Aorta (tissue), 5 donors: Measurements from ENCODE around the gene RIN1. TPM values are rescaled to one million over a fixed set of nuclear protein-coding genes. Genes with fewer than 3 reads are reported as not detected.
"Not testable (repeated sequence)": the region's sequence is repeated elsewhere in the genome, so short reads cannot be mapped to it uniquely, and the experiment has no call there.

Experiments used
- ATAC-seq: fragments of 200-7000 bp; cut with Tn5 transposase; one replicate; pipeline ENCODE4 v1.9.1; 2022; ENCODE audit warnings: moderate library complexity; ENCODE audit not compliant: low FRiP score
- DNase-seq, 2 donors: peaks; one replicate each; pipeline ENCODE4 v3.0.0-alpha.2; 2020
- H3K27ac ChIP-seq, 2 donors: one replicate each; pipeline ENCODE4 v1.5.1; 2013; ENCODE audit warnings: low read length in 2 of 2, mild to moderate bottlenecking in 2 of 2, moderate library complexity in 2 of 2, control low read depth in 1 of 2, inconsistent platforms in 1 of 2, low read depth in 1 of 2
- H3K27me3 ChIP-seq, 2 donors: one replicate each; pipeline ENCODE4 v1.6.1; 2013; ENCODE audit warnings: control low read depth in 1 of 2, low read length in 1 of 2, mild to moderate bottlenecking in 1 of 2, moderate library complexity in 1 of 2; ENCODE audit not compliant: insufficient read depth in 2 of 2, control insufficient read depth in 1 of 2
- H3K36me3 ChIP-seq, 2 donors: one replicate each; pipeline ENCODE4 v1.6.1; 2013; ENCODE audit warnings: control low read depth in 1 of 2, low read length in 1 of 2, mild to moderate bottlenecking in 1 of 2; ENCODE audit not compliant: insufficient read depth in 2 of 2, control insufficient read depth in 1 of 2
- H3K4me1 ChIP-seq, 2 donors: one replicate each; pipeline ENCODE4 v1.6.1; 2013; ENCODE audit warnings: low read length in 2 of 2, control low read depth in 1 of 2, mild to moderate bottlenecking in 1 of 2, moderate library complexity in 1 of 2; ENCODE audit not compliant: insufficient read depth in 2 of 2, control insufficient read depth in 1 of 2
- H3K4me3 ChIP-seq, 2 donors: one replicate each; pipeline ENCODE4 v1.5.1; 2013; ENCODE audit warnings: low read length in 2 of 2, control low read depth in 1 of 2, mild to moderate bottlenecking in 1 of 2
- H3K9me3 ChIP-seq: one replicate; pipeline ENCODE4 v1.6.1; 2013; ENCODE audit warnings: mild to moderate bottlenecking, low read length; ENCODE audit not compliant: control insufficient read depth
- WGBS, 2 donors: extraction: QIAGEN DNeasy Blood & Tissue Kit; methylation state at CpG; one replicate each; pipeline ENCODE4 v1.1.7; 2013; 5-methylcytosine and 5-hydroxymethylcytosine counted together
- intact Hi-C, 2 donors: fragments of 100-400 bp; cut with DNase I; formaldehyde crosslinking; loops; one replicate each; pipeline versions ENCODE4 v1.14.2 to v1.15.0; 2022
- polyA plus RNA-seq, 2 donors: library from polyadenylated mRNA; stranded (reverse); fragments of 200-250 nt; gene quantifications; one replicate each; pipeline ENCODE4 v1.2.3, GENCODE V29; 2013
- total RNA-seq, 2 donors: library from RNA; stranded (reverse); fragmentation: NEBNext Ultra II Directional; extraction: Animal tissue kit (Norgen Biotek cat#: 25700); gene quantifications; one replicate each; pipeline ENCODE4 v1.2.1, GENCODE V29; 2021
- donor health status: healthy with polysubstance abuse.
- donor health status: Bipolar disorder and iron deficiency.
- donor health status: DM: no; HTN: no; CAD: no.
- donor health status: DM: no; HTN: no; CAD: no.
- donor health status: DM: yes; HTN: yes; CAD: no.

The RIN1 gene
- total and polyA plus RNA-seq, 4 donors, result 1.8 to 13.3 (median 8.7) TPM

- DNase-seq, result peak; percentile 18 to 48
- ATAC-seq, result no peak
- 86% methylated on average over 6 of the region's 6 CpGs for WGBS, 2 donors
Observed at GRCh38 chr11:66361502-66361941, 25.3 kb upstream of the RIN1 start.

DNA sequence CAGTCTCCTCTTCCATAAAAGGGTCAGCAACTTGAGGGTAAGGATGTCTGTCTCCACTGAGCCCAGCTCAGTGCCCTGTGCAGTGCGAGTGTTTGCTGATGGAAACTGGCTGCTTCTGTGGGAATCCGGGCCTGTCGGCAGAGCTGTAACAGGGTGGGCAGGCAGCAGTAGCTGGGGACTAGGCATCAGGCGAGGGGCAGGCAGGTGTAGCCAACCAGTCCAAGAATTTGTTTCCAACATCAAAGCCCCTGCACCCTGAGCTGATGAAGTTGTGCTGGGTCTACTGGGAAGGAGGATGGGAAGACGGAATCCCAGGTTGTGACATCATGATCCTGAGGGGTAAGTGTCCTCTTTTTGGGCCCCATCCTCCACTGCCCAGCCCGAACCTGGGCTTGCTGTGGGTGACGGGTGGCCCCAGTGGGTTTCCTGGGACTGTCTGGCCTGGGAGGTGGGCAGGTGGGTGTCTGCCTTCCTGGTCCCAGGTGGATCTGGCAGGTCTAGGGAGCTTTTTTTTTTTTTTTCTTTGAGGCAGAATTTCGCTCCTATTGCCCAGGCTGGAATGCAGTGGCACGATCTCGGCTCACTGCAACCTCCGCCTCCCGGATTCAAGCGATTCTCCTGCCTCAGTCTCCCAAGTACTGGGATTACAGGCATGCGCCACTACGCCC lies 24.3 kb upstream of the RIN1 start:
- DNase-seq (peak; percentile 9 to 65), ATAC-seq (no peak)
- Histone ChIP-seq H3K36me3 (no peaks in the 10 kb centered on the region), H3K4me3 (no peak overlapping the region), H3K27me3 (no peaks in the 10 kb centered on the region), H3K4me1 (no peaks in the 10 kb centered on the region), H3K27ac (no peak overlapping the region), H3K9me3 (no peaks in the 10 kb centered on the region)
- intact Hi-C loops, result no loop called here
- WGBS, 2 donors, result 95% methylated on average over 15 of the region's 15 CpGs

More at GRCh38 chr11:66361502-66361941, 25.3 kb upstream of the RIN1 start:
- intact Hi-C loops, result no loop called here
- Histone ChIP-seq H3K36me3 (no peaks in the 10 kb centered on the region), H3K9me3 (no peaks in the 10 kb centered on the region), H3K4me3 (no peak overlapping the region), H3K27ac (no peak overlapping the region), H3K27me3 (no peaks in the 10 kb centered on the region), H3K4me1 (no peaks in the 10 kb centered on the region)

- no peaks in the 10 kb centered on the region for H3K4me1 ChIP-seq
Observed at GRCh38 chr11:66359662-66360087, 23.4 kb upstream of the RIN1 start.

DNA sequence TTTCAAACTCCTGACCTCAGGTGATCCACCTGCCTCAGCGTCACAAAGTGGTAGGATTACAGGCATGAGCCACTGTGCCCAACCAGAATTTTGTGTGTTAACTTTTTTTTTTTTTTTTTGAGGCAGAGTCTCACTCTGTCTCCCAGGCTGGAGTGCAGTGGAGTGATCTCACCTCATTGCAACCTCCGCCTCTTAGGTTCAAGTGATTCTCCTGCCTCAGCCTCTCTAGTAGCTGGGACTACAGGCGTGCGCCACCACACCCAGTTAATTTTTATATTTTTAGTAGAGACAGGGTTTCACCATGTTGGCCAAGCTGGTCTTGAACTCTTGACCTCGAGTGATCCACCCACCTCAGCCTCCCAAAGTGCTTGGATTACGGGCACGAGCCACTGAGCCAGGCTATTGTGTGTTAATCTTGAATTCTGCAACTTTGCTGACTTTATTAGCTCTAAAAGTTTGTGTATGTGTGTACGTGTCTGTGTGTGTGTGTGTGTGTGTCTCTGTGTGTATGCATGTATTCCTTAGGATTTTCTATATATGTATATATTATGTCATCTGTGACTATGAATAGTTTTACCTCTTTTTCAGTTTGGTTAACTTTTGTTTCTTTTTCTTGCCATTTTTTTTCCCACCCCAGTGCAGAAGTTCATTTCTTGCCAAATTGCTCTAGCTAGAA lies 14.5 kb upstream of the RIN1 start:
- H3K4me1 ChIP-seq, intact Hi-C loops, H3K9me3 ChIP-seq, H3K27ac ChIP-seq, H3K36me3 ChIP-seq, ATAC-seq, H3K27me3 ChIP-seq, H3K4me3 ChIP-seq: not testable (repeated sequence)
- peak in 1 of 2 donors; percentile 36 for DNase-seq
- WGBS, 2 donors, result 77 to 79% methylated on average over 8 of the region's 8 CpGs

More at GRCh38 chr11:66359662-66360087, 23.4 kb upstream of the RIN1 start:
- peak in 1 of 2 donors; percentile 12 for DNase-seq
- H3K27me3 ChIP-seq, result no peaks in the 10 kb centered on the region
- no peak overlapping the region for H3K27ac ChIP-seq
- H3K9me3 ChIP-seq, result no peaks in the 10 kb centered on the region
- WGBS, 2 donors, result 61 to 68% methylated on average over 3 of the region's 3 CpGs
- ATAC-seq, result no peak
- H3K4me3 ChIP-seq, result no peak overlapping the region
- intact Hi-C loops, result no loop called here
- no peaks in the 10 kb centered on the region for H3K36me3 ChIP-seq

GRCh38 chr11:66349084-66349386 lies 12.8 kb upstream of the RIN1 start:
- 65 to 73% methylated on average over 2 of the region's 2 CpGs for WGBS, 2 donors
- H3K4me3 ChIP-seq, result no peak overlapping the region
- intact Hi-C loops, result no loop called here
- ATAC-seq (no peak), DNase-seq (no peak)
- no peaks in the 10 kb centered on the region for H3K36me3 ChIP-seq
- no peak overlapping the region for H3K27ac ChIP-seq
- no peaks in the 10 kb centered on the region for H3K9me3 ChIP-seq
- no peaks in the 10 kb centered on the region for H3K4me1 ChIP-seq
- no peaks in the 10 kb centered on the region for H3K27me3 ChIP-seq

DNA sequence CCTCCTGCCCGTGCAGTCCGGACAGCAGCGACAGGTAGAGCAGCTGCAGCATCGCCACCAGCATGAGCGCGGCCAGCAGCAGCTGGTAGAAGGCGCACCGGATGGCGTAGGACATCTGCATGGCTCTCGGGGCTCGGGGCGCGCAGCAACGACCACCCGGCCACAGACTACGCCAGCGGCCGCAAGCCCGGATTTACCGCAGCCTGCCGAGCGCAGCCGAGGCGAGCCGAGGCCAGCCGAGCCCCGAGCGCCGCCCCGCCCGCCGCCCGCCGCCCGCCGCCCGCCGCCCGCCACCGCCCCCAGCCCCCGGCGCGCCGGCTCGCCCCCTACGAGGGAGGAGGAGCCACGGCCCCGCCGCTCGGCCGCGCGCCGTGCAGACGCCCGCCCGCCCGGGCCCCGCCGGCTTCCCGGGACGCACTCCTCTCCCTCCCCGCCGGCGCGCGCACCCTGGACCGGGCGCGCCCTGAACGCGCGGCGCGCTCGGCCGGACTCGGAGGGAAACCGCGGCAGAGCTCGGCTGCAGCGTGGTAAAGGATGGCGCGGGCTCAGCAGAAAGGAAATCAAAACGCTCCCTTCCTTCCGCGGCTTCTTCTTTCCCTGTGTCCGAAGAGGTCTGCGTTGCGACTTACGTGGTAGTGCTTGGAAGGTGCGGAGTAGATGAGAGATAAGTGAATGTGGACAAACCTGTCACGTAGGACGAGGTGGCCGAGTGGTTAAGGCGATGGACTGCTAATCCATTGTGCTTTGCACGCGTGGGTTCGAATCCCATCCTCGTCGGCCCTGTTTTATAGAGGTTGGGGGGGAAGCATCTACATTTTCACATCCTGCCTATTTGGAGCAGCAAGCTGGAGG lies 11.4 kb upstream of the RIN1 start, which contains the start of gene B4GAT1:
B4GAT1 (minus strand) TSS at position 205 of the 852 bp plus-strand sequence; CDS start at position 121, 84 bp downstream.
- Histone ChIP-seq H3K9me3 (no peaks in the 10 kb centered on the region), H3K36me3 (no peaks in the 10 kb centered on the region), H3K27me3 (no peaks in the 10 kb centered on the region), H3K27ac (peak within 1 kb of the TSS in 1 of 2 donors; percentile 85), H3K4me1 (no peaks in the 10 kb centered on the region), H3K4me3 (peak within 1 kb of the TSS; percentile 92 to 97)
- intact Hi-C loops, result no loop called here
- peak; percentile 88 to 93 for DNase-seq
- ATAC-seq, result peak; percentile 82
- WGBS, 2 donors, result 0% methylated on average over 48 to 101 of the region's 101 CpGs

DNA sequence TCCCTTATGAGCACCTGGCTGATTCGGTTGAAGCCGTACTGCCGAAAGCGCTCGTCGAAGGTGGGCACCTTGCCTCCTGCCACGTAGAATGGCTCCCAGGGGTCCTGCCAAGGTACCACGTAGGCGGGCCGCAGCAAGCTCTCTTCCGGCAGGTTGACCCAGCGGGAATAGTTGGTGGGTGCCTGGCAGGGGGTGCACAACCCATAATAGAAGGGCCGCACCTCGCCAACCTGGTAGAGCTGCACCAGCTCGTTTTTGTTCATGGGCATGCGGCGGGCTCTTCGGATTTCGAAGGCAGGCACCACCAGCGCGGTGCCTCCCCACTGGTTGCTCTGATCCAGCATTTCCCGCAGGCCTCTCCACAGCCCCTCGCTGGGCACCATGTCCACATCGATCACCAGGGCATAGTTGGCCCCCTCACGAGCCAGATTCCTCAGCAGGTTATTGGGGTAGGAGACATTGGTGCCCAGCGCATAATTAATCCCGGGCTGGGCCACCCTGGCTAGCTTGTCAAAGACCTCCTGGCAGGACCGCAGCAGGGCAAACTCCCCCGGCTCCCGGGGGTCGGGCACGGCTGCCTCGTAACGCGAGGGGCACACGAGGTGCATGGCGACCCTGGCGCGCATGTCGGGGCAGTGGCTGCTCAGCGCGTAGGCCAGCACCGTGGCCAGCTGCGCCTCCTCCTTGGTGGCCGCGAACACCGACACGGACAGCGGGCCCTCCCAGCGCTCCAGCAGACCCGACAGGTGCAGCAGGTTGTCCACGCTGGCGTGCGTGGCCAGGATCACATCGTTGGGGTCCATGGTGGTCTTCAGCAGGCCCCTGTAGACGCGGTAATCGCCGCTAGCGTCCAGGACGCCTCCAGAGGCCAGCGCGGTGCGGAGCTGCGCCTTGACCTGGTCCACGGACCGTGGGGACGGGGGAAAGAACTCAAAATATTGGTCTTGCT lies 10.5 kb upstream of the RIN1 start:
- 23 to 29% methylated on average over 62 to 68 of the region's 68 CpGs for WGBS, 2 donors
- Histone ChIP-seq H3K36me3 (no peaks in the 10 kb centered on the region), H3K4me3 (peak overlapping the region; percentile 92 to 97), H3K9me3 (no peaks in the 10 kb centered on the region), H3K27ac (peak overlapping the region in 1 of 2 donors; percentile 85), H3K4me1 (no peaks in the 10 kb centered on the region), H3K27me3 (no peaks in the 10 kb centered on the region)
- intact Hi-C loops, result no loop called here
- no peak for DNase-seq
- no peak for ATAC-seq

DNA sequence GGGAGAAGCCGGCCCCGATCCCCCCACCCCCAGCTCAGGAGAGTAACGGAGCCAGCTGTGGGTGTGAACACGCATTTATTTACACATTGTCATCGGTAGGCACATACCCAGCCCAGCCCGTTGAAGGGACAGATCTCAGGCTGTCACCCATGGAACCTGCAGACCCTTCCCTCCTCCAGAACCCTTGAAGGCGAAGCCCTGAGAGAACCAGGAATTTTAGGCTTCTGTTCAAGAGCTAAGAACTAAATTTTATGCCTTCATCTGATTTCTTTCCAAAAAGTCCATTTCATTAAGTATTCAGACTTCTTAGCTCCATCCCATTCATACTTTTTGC lies 9.0 kb upstream of the RIN1 start:
- Histone ChIP-seq H3K27me3 (no peaks in the 10 kb centered on the region), H3K27ac (peak overlapping the region in 1 of 2 donors; percentile 62), H3K4me1 (no peaks in the 10 kb centered on the region), H3K36me3 (peaks cover 0 to 6% of the 10 kb centered on the region in 2 donors), H3K9me3 (no peaks in the 10 kb centered on the region), H3K4me3 (no peak overlapping the region)
- no peak for DNase-seq
- WGBS, 2 donors, result 0 to 5% methylated on average over 7 of the region's 7 CpGs
- intact Hi-C loops, result no loop called here
- peak; percentile 2 for ATAC-seq
